ENCODE data around the gene FCN3. TPM values are rescaled to one million over a fixed set of nuclear protein-coding genes. Genes with fewer than 3 reads are reported as not detected.
"Not testable (repeated sequence)": the region's sequence is repeated elsewhere in the genome, so short reads cannot be mapped to it uniquely, and the experiment has no call there.

Gene FCN3
- polyA plus RNA-seq, 1 donor, result 0.13 TPM

GRCh38 chr1:27392096-27392777, 17.6 kb upstream of the FCN3 start, which contains the start of gene GPR3:
Gene GPR3, plus strand, starts transcription at chr1:27392622. Its CDS starts 1,177 bp downstream, at chr1:27393799.
- Histone ChIP-seq H3K4me1 (ENCODE audit: control insufficient read depth, insufficient read depth, low read length) (peaks cover 15% of the 10 kb centered on the region), H3K4me3 (ENCODE audit: low read length) (peak within 1 kb of the TSS; percentile 32), H3K27me3 (ENCODE audit: control insufficient read depth, insufficient read depth, low read length) (peaks cover 7% of the 10 kb centered on the region), H3K27ac (ENCODE audit: low read length) (no peak within 1 kb of the TSS), H3K9me3 (ENCODE audit: control insufficient read depth, low read depth, low read length) (no peaks in the 10 kb centered on the region), H3K36me3 (ENCODE audit: control insufficient read depth, insufficient read depth, low read length) (no peaks in the 10 kb centered on the region)
- peak; percentile 83 to 86 for DNase-seq
- WGBS (ENCODE audit: insufficient coverage, low lambda C conversion rate), result no CpG with 5 or more reads among the region's 69 CpGs

- H3K4me3 ChIP-seq (ENCODE audit: low read length), result peak overlapping the region; percentile 27
- no peaks in the 10 kb centered on the region for H3K9me3 ChIP-seq (ENCODE audit: control insufficient read depth, low read depth, low read length)
- no peaks in the 10 kb centered on the region for H3K36me3 ChIP-seq (ENCODE audit: control insufficient read depth, insufficient read depth, low read length)
- peak; percentile 43 to 61 for DNase-seq
- peaks cover 7% of the 10 kb centered on the region for H3K27me3 ChIP-seq (ENCODE audit: control insufficient read depth, insufficient read depth, low read length)
- WGBS (ENCODE audit: insufficient coverage, low lambda C conversion rate), result no CpG with 5 or more reads among the region's 13 CpGs
- no peak overlapping the region for H3K27ac ChIP-seq (ENCODE audit: low read length)
- H3K4me1 ChIP-seq (ENCODE audit: control insufficient read depth, insufficient read depth, low read length), result peaks cover 15% of the 10 kb centered on the region
Observed at GRCh38 chr1:27391511-27392095, 17.0 kb upstream of the FCN3 start.

GRCh38 chr1:27388337-27389005, 13.8 kb upstream of the FCN3 start:
- Histone ChIP-seq H3K27me3 (ENCODE audit: control insufficient read depth, insufficient read depth, low read length) (peaks cover 7% of the 10 kb centered on the region), H3K9me3 (ENCODE audit: control insufficient read depth, low read depth, low read length) (no peaks in the 10 kb centered on the region), H3K36me3 (ENCODE audit: control insufficient read depth, insufficient read depth, low read length) (no peaks in the 10 kb centered on the region), H3K27ac (ENCODE audit: low read length) (no peak overlapping the region), H3K4me3 (ENCODE audit: low read length) (no peak overlapping the region), H3K4me1 (ENCODE audit: control insufficient read depth, insufficient read depth, low read length) (peaks cover 15% of the 10 kb centered on the region)
- no CpG with 5 or more reads among the region's 5 CpGs for WGBS (ENCODE audit: insufficient coverage, low lambda C conversion rate)
- DNase-seq, result peak in 1 of 2 donors; percentile 45

GRCh38 chr1:27384797-27385196, 10.2 kb upstream of the FCN3 start:
- H3K9me3 ChIP-seq (ENCODE audit: control insufficient read depth, low read depth, low read length); H3K27me3 ChIP-seq (ENCODE audit: control insufficient read depth, insufficient read depth, low read length); H3K4me1 ChIP-seq (ENCODE audit: control insufficient read depth, insufficient read depth, low read length); DNase-seq; H3K27ac ChIP-seq (ENCODE audit: low read length); H3K36me3 ChIP-seq (ENCODE audit: control insufficient read depth, insufficient read depth, low read length); H3K4me3 ChIP-seq (ENCODE audit: low read length): not testable (repeated sequence)
- no CpG with 5 or more reads among the region's 3 CpGs for WGBS (ENCODE audit: insufficient coverage, low lambda C conversion rate)

GRCh38 chr1:27383661-27384060, 9.0 kb upstream of the FCN3 start:
- no peaks in the 10 kb centered on the region for H3K36me3 ChIP-seq (ENCODE audit: control insufficient read depth, insufficient read depth, low read length)
- H3K27me3 ChIP-seq (ENCODE audit: control insufficient read depth, insufficient read depth, low read length), result peaks cover 6% of the 10 kb centered on the region
- peaks cover 7% of the 10 kb centered on the region for H3K4me1 ChIP-seq (ENCODE audit: control insufficient read depth, insufficient read depth, low read length)
- DNase-seq, result no peak
- H3K9me3 ChIP-seq (ENCODE audit: control insufficient read depth, low read depth, low read length), result no peaks in the 10 kb centered on the region
- no peak overlapping the region for H3K27ac ChIP-seq (ENCODE audit: low read length)
- no peak overlapping the region for H3K4me3 ChIP-seq (ENCODE audit: low read length)
- no CpG with 5 or more reads among the region's 13 CpGs for WGBS (ENCODE audit: insufficient coverage, low lambda C conversion rate)

- Histone ChIP-seq H3K4me1 (ENCODE audit: control insufficient read depth, insufficient read depth, low read length) (peaks cover 7% of the 10 kb centered on the region), H3K9me3 (ENCODE audit: control insufficient read depth, low read depth, low read length) (no peaks in the 10 kb centered on the region), H3K36me3 (ENCODE audit: control insufficient read depth, insufficient read depth, low read length) (no peaks in the 10 kb centered on the region), H3K27me3 (ENCODE audit: control insufficient read depth, insufficient read depth, low read length) (peaks cover 6% of the 10 kb centered on the region), H3K4me3 (ENCODE audit: low read length) (no peak within 1 kb of the TSS), H3K27ac (ENCODE audit: low read length) (no peak within 1 kb of the TSS)
- peak in 1 of 2 donors; percentile 50 for DNase-seq
- no CpG with 5 or more reads among the region's 43 CpGs for WGBS (ENCODE audit: insufficient coverage, low lambda C conversion rate)
Observed at GRCh38 chr1:27383039-27383605, 8.5 kb upstream of the FCN3 start, which contains the start of gene CD164L2. Gene CD164L2, minus strand, starts transcription at chr1:27383333. Its CDS starts 94 bp downstream, at chr1:27383239.

- DNase-seq, result no peak
- WGBS (ENCODE audit: insufficient coverage, low lambda C conversion rate), result 80% methylated on average over 2 of the region's 18 CpGs
Observed at GRCh38 chr1:27381969-27382762, 7.5 kb upstream of the FCN3 start.

GRCh38 chr1:27380766-27381733, 6.4 kb upstream of the FCN3 start:
- H3K36me3 ChIP-seq (ENCODE audit: control insufficient read depth, insufficient read depth, low read length), result no peaks in the 10 kb centered on the region
- peaks cover 6% of the 10 kb centered on the region for H3K27me3 ChIP-seq (ENCODE audit: control insufficient read depth, insufficient read depth, low read length)
- DNase-seq, result no peak
- no peak overlapping the region for H3K27ac ChIP-seq (ENCODE audit: low read length)
- peaks cover 7% of the 10 kb centered on the region for H3K4me1 ChIP-seq (ENCODE audit: control insufficient read depth, insufficient read depth, low read length)
- no peak overlapping the region for H3K4me3 ChIP-seq (ENCODE audit: low read length)
- WGBS (ENCODE audit: insufficient coverage, low lambda C conversion rate), result no CpG with 5 or more reads among the region's 12 CpGs
- H3K9me3 ChIP-seq (ENCODE audit: control insufficient read depth, low read depth, low read length), result no peaks in the 10 kb centered on the region

More at GRCh38 chr1:27381969-27382762, 7.5 kb upstream of the FCN3 start:
- Histone ChIP-seq H3K4me3 (ENCODE audit: low read length) (no peak overlapping the region), H3K4me1 (ENCODE audit: control insufficient read depth, insufficient read depth, low read length) (peaks cover 7% of the 10 kb centered on the region), H3K27me3 (ENCODE audit: control insufficient read depth, insufficient read depth, low read length) (peaks cover 6% of the 10 kb centered on the region), H3K36me3 (ENCODE audit: control insufficient read depth, insufficient read depth, low read length) (no peaks in the 10 kb centered on the region), H3K9me3 (ENCODE audit: control insufficient read depth, low read depth, low read length) (no peaks in the 10 kb centered on the region), H3K27ac (ENCODE audit: low read length) (no peak overlapping the region)

GRCh38 chr1:27380224-27380623, 5.6 kb upstream of the FCN3 start:
- Histone ChIP-seq H3K9me3 (ENCODE audit: control insufficient read depth, low read depth, low read length) (no peaks in the 10 kb centered on the region), H3K4me3 (ENCODE audit: low read length) (no peak overlapping the region), H3K27ac (ENCODE audit: low read length) (no peak overlapping the region), H3K27me3 (ENCODE audit: control insufficient read depth, insufficient read depth, low read length) (peaks cover 6% of the 10 kb centered on the region), H3K36me3 (ENCODE audit: control insufficient read depth, insufficient read depth, low read length) (no peaks in the 10 kb centered on the region), H3K4me1 (ENCODE audit: control insufficient read depth, insufficient read depth, low read length) (peaks cover 7% of the 10 kb centered on the region)
- no CpG with 5 or more reads among the region's 4 CpGs for WGBS (ENCODE audit: insufficient coverage, low lambda C conversion rate)
- no peak for DNase-seq
